CD14-positive monocyte (primary cell): ENCODE data around the gene LRP1B. TPM values are rescaled to one million over a fixed set of nuclear protein-coding genes. Genes with fewer than 3 reads are reported as not detected.

Experiments
- DNase-seq, 3 donors: peaks; one replicate each; pipeline ENCODE4 v3.0.0-alpha.2; 2011 to 2022
- H2AFZ ChIP-seq: 2 replicates; pipeline ENCODE4 v1.6.0; 2012; ENCODE audit warnings: mild to moderate bottlenecking, low read depth, low read length, inconsistent platforms; ENCODE audit not compliant: insufficient read depth, poor library complexity, severe bottlenecking
- H3K27ac ChIP-seq, 2 donors: 1 replicate in 1 of 2; 2 replicates in 1 of 2; pipeline ENCODE4 v1.5.1; 2012 to 2013; ENCODE audit warnings: low read length in 2 of 2, control low read depth in 1 of 2, inconsistent platforms in 1 of 2, low read depth in 1 of 2, mild to moderate bottlenecking in 1 of 2
- H3K27me3 ChIP-seq, 2 donors: one replicate each; pipeline versions ENCODE4 v1.6.0 to v1.6.1; 2011 to 2013; ENCODE audit warnings: low read length in 2 of 2; ENCODE audit not compliant: control insufficient read depth in 2 of 2, insufficient read depth in 2 of 2
- H3K36me3 ChIP-seq, 2 donors: replicated peaks in 1 of 2; 1 replicate in 1 of 2; 2 replicates in 1 of 2; pipeline versions ENCODE4 v1.5.1 to v1.6.1; 2012 to 2013; ENCODE audit warnings: low read length in 2 of 2, control low read depth in 1 of 2, inconsistent platforms in 1 of 2, mild to moderate bottlenecking in 1 of 2; ENCODE audit not compliant: insufficient read depth in 2 of 2, control insufficient read depth in 1 of 2
- H3K4me1 ChIP-seq, 2 donors: 1 replicate in 1 of 2; 2 replicates in 1 of 2; pipeline versions ENCODE4 v1.5.1 to v1.6.1; 2012 to 2013; ENCODE audit warnings: low read length in 2 of 2, control low read depth in 1 of 2, inconsistent platforms in 1 of 2, mild to moderate bottlenecking in 1 of 2, moderate library complexity in 1 of 2; ENCODE audit not compliant: insufficient read depth in 2 of 2, control insufficient read depth in 1 of 2
- H3K4me2 ChIP-seq: replicated peaks from 2 replicates; pipeline ENCODE3; 2012; ENCODE audit warnings: low read length, moderate library complexity, mild to moderate bottlenecking; ENCODE audit not compliant: poor library complexity, severe bottlenecking; ENCODE audit errors: extremely low read depth
- H3K4me3 ChIP-seq, 3 experiments: fragments of 200-600 bp in 1 of 3; sonication (generic) in 1 of 3; replicated peaks in 1 of 3; 1 replicate in 2 of 3; 2 replicates in 1 of 3; pipeline ENCODE4 v1.5.1; 2011 to 2013; ENCODE audit warnings: low read length in 3 of 3, mild to moderate bottlenecking in 3 of 3, control low read depth in 2 of 3, low read depth in 2 of 3, inconsistent platforms in 1 of 3, moderate library complexity in 1 of 3
- H3K79me2 ChIP-seq: 2 replicates; pipeline ENCODE4 v1.6.0; 2012; ENCODE audit warnings: mild to moderate bottlenecking, control low read depth, inconsistent platforms, low read length, moderate library complexity; ENCODE audit not compliant: insufficient read depth
- H3K9ac ChIP-seq: 2 replicates; pipeline ENCODE4 v1.6.0; 2017; ENCODE audit warnings: low read length, mild to moderate bottlenecking; ENCODE audit not compliant: insufficient read depth, poor library complexity, severe bottlenecking
- H3K9me3 ChIP-seq, 2 donors: replicated peaks in 1 of 2; 1 replicate in 1 of 2; 2 replicates in 1 of 2; pipeline versions ENCODE4 v1.5.1 to v1.6.1; 2012 to 2013; ENCODE audit warnings: low read length in 2 of 2, control low read depth in 1 of 2; ENCODE audit not compliant: control insufficient read depth in 1 of 2, insufficient read depth in 1 of 2
- H4K20me1 ChIP-seq: 2 replicates; pipeline ENCODE4 v1.6.0; 2012; ENCODE audit warnings: mild to moderate bottlenecking, low read length, control low read depth, moderate library complexity; ENCODE audit not compliant: insufficient read depth
- H3K27ac Mint-ChIP-seq, 7 donors: one replicate each; pipeline ENCODE4 v1.8.0; 2020; ENCODE audit warnings: mild to moderate bottlenecking in 7 of 7, mixed read lengths in 7 of 7, moderate library complexity in 6 of 7, inconsistent platforms in 2 of 7
- H3K27me3 Mint-ChIP-seq, 3 donors: one replicate each; pipeline ENCODE4 v1.8.0; 2021 to 2022; ENCODE audit warnings: low read depth in 3 of 3, mild to moderate bottlenecking in 3 of 3, mixed read lengths in 3 of 3, moderate library complexity in 3 of 3, inconsistent platforms in 1 of 3
- H3K36me3 Mint-ChIP-seq, 2 donors: one replicate each; pipeline ENCODE4 v1.8.0; 2020; ENCODE audit warnings: mixed read lengths in 2 of 2, inconsistent platforms in 1 of 2, mild to moderate bottlenecking in 1 of 2
- H3K4me1 Mint-ChIP-seq: one replicate; pipeline ENCODE4 v1.8.0; 2020; ENCODE audit warnings: mild to moderate bottlenecking, mixed read lengths
- H3K4me3 Mint-ChIP-seq, 2 donors: one replicate each; pipeline ENCODE4 v1.8.0; 2020; ENCODE audit warnings: mild to moderate bottlenecking in 2 of 2, mixed read lengths in 2 of 2, moderate library complexity in 1 of 2
- H3K9me3 Mint-ChIP-seq, 7 donors: one replicate each; pipeline ENCODE4 v1.8.0; 2020 to 2022; ENCODE audit warnings: mixed read lengths in 7 of 7, mild to moderate bottlenecking in 6 of 7, moderate library complexity in 6 of 7, inconsistent platforms in 2 of 7
- CTCF ChIP-seq: fragments of 200-600 bp; IDR thresholded peaks from one replicate; pipeline ENCODE4 v1.8.0; 2022; ENCODE audit warnings: antibody characterized with exemption, mild to moderate bottlenecking
- WGBS: methylation state at CpG from one replicate; pipeline ENCODE4 v1.1.5; 2013; ENCODE audit warnings: missing lambda C conversion rate; ENCODE audit not compliant: insufficient coverage; 5-methylcytosine and 5-hydroxymethylcytosine counted together
- intact Hi-C, 2 donors: fragments of 100-400 bp; cut with micrococcal nuclease; formaldehyde crosslinking; loops; one replicate each; pipeline versions ENCODE4 v1.15.0 to v1.15.1; 2023
- polyA plus RNA-seq, 3 donors: library from polyadenylated mRNA; depleted of rRNA in 1 of 3; unstranded in 2 of 3; stranded (reverse) in 1 of 3; fragments of 300-500 nt in 2 of 3; fragments of >200 nt in 1 of 3; fragmentation: Illumina TruSeq in 2 of 3; gene quantifications; 1 replicate in 2 of 3; 2 replicates in 1 of 3; pipeline ENCODE4 v1.2.3, GENCODE V29; 2012 to 2021

LRP1B gene
- polyA plus RNA-seq, 3 donors = not detected

GRCh38 chr2:141611176-141611571 is 519.6 kb downstream of the LRP1B start:
- no peak overlapping the region for H3K4me2 ChIP-seq
- no peak overlapping the region for H2AFZ ChIP-seq
- H3K4me3 ChIP-seq = no peak overlapping the region
- H3K36me3 Mint-ChIP-seq = no peaks in the 10 kb centered on the region
- no peaks in the 10 kb centered on the region for H4K20me1 ChIP-seq
- TF ChIP-seq CTCF = no peak
- no peak overlapping the region for H3K27ac Mint-ChIP-seq
- no peak for DNase-seq
- H3K79me2 ChIP-seq = no peaks in the 10 kb centered on the region
- no peaks in the 10 kb centered on the region for H3K9me3 ChIP-seq
- H3K27ac ChIP-seq = no peak overlapping the region
- H3K36me3 ChIP-seq = no peaks in the 10 kb centered on the region
- no CpG with 5 or more reads among the region's 1 CpG for WGBS
- H3K9me3 Mint-ChIP-seq = peaks cover 0 to 6% (median 2%) of the 10 kb centered on the region in 7 donors
- no peaks in the 10 kb centered on the region for H3K27me3 ChIP-seq
- intact Hi-C loops = no loop called here
- H3K4me3 Mint-ChIP-seq = no peak overlapping the region
- H3K4me1 ChIP-seq = no peaks in the 10 kb centered on the region
- peaks cover 0 to 2% (median 0%) of the 10 kb centered on the region in 3 donors for H3K27me3 Mint-ChIP-seq
- H3K4me1 Mint-ChIP-seq = no peaks in the 10 kb centered on the region
- no peak overlapping the region for H3K9ac ChIP-seq

GRCh38 chr2:141610564-141611175 is 520.1 kb downstream of the LRP1B start:
- H3K79me2 ChIP-seq = no peaks in the 10 kb centered on the region
- DNase-seq = no peak
- intact Hi-C loops = no loop called here
- H2AFZ ChIP-seq = no peak overlapping the region
- Mint-ChIP-seq H3K27ac (no peak overlapping the region), H3K9me3 (peaks cover 0 to 6% (median 2%) of the 10 kb centered on the region in 7 donors), H3K4me1 (no peaks in the 10 kb centered on the region), H3K36me3 (no peaks in the 10 kb centered on the region), H3K27me3 (peaks cover 0 to 2% (median 0%) of the 10 kb centered on the region in 3 donors), H3K4me3 (no peak overlapping the region)
- no peak for TF ChIP-seq CTCF
- H3K27me3 ChIP-seq = no peaks in the 10 kb centered on the region
- H3K4me2 ChIP-seq = no peak overlapping the region
- no peaks in the 10 kb centered on the region for H3K9me3 ChIP-seq
- no peaks in the 10 kb centered on the region for H4K20me1 ChIP-seq
- H3K9ac ChIP-seq = no peak overlapping the region
- H3K27ac ChIP-seq = no peak overlapping the region
- no peaks in the 10 kb centered on the region for H3K4me1 ChIP-seq
- no peak overlapping the region for H3K4me3 ChIP-seq
- WGBS = no CpG with 5 or more reads among the region's 6 CpGs
- H3K36me3 ChIP-seq = no peaks in the 10 kb centered on the region
